Aorta (tissue), 5 donors: ENCODE results near the gene BCDIN3D. TPM values are rescaled to one million over a fixed set of nuclear protein-coding genes. Genes with fewer than 3 reads are reported as not detected.

Experiments used
- ATAC-seq: fragments of 200-7000 bp; cut with Tn5 transposase; one replicate; pipeline ENCODE4 v1.9.1; 2022; ENCODE audit warnings: moderate library complexity; ENCODE audit not compliant: low FRiP score
- DNase-seq, 2 donors: peaks; one replicate each; pipeline ENCODE4 v3.0.0-alpha.2; 2020
- H3K27ac ChIP-seq, 2 donors: one replicate each; pipeline ENCODE4 v1.5.1; 2013; ENCODE audit warnings: low read length in 2 of 2, mild to moderate bottlenecking in 2 of 2, moderate library complexity in 2 of 2, control low read depth in 1 of 2, inconsistent platforms in 1 of 2, low read depth in 1 of 2
- H3K27me3 ChIP-seq, 2 donors: one replicate each; pipeline ENCODE4 v1.6.1; 2013; ENCODE audit warnings: control low read depth in 1 of 2, low read length in 1 of 2, mild to moderate bottlenecking in 1 of 2, moderate library complexity in 1 of 2; ENCODE audit not compliant: insufficient read depth in 2 of 2, control insufficient read depth in 1 of 2
- H3K36me3 ChIP-seq, 2 donors: one replicate each; pipeline ENCODE4 v1.6.1; 2013; ENCODE audit warnings: control low read depth in 1 of 2, low read length in 1 of 2, mild to moderate bottlenecking in 1 of 2; ENCODE audit not compliant: insufficient read depth in 2 of 2, control insufficient read depth in 1 of 2
- H3K4me1 ChIP-seq, 2 donors: one replicate each; pipeline ENCODE4 v1.6.1; 2013; ENCODE audit warnings: low read length in 2 of 2, control low read depth in 1 of 2, mild to moderate bottlenecking in 1 of 2, moderate library complexity in 1 of 2; ENCODE audit not compliant: insufficient read depth in 2 of 2, control insufficient read depth in 1 of 2
- H3K4me3 ChIP-seq, 2 donors: one replicate each; pipeline ENCODE4 v1.5.1; 2013; ENCODE audit warnings: low read length in 2 of 2, control low read depth in 1 of 2, mild to moderate bottlenecking in 1 of 2
- H3K9me3 ChIP-seq: one replicate; pipeline ENCODE4 v1.6.1; 2013; ENCODE audit warnings: mild to moderate bottlenecking, low read length; ENCODE audit not compliant: control insufficient read depth
- WGBS, 2 donors: extraction: QIAGEN DNeasy Blood & Tissue Kit; methylation state at CpG; one replicate each; pipeline ENCODE4 v1.1.7; 2013; 5-methylcytosine and 5-hydroxymethylcytosine counted together
- intact Hi-C, 2 donors: fragments of 100-400 bp; cut with DNase I; formaldehyde crosslinking; loops; one replicate each; pipeline versions ENCODE4 v1.14.2 to v1.15.0; 2022
- polyA plus RNA-seq, 2 donors: library from polyadenylated mRNA; stranded (reverse); fragments of 200-250 nt; gene quantifications; one replicate each; pipeline ENCODE4 v1.2.3, GENCODE V29; 2013
- total RNA-seq, 2 donors: library from RNA; stranded (reverse); fragmentation: NEBNext Ultra II Directional; extraction: Animal tissue kit (Norgen Biotek cat#: 25700); gene quantifications; one replicate each; pipeline ENCODE4 v1.2.1, GENCODE V29; 2021
- donor health status: healthy with polysubstance abuse.
- donor health status: Bipolar disorder and iron deficiency.
- donor health status: DM: no; HTN: no; CAD: no.
- donor health status: DM: no; HTN: no; CAD: no.
- donor health status: DM: yes; HTN: yes; CAD: no.

The BCDIN3D gene
- total and polyA plus RNA-seq, 4 donors, result 1.5 to 5.0 (median 2.5) TPM

GRCh38 chr12:49854976-49855375 is 12.1 kb upstream of the BCDIN3D start:
- Histone ChIP-seq H3K9me3 (no peaks in the 10 kb centered on the region), H3K4me1 (no peaks in the 10 kb centered on the region), H3K27me3 (peaks cover 0 to 3% of the 10 kb centered on the region in 2 donors), H3K36me3 (no peaks in the 10 kb centered on the region), H3K4me3 (no peak overlapping the region), H3K27ac (no peak overlapping the region)
- no peak for DNase-seq
- WGBS, 2 donors, result 84 to 86% methylated on average over 4 of the region's 4 CpGs
- no peak for ATAC-seq
- intact Hi-C loops, result no loop called here

GRCh38 chr12:49853671-49854070 is 10.8 kb upstream of the BCDIN3D start:
- intact Hi-C loops, result no loop called here
- H3K36me3 ChIP-seq, result no peaks in the 10 kb centered on the region
- no peaks in the 10 kb centered on the region for H3K9me3 ChIP-seq
- no peak for DNase-seq
- H3K4me3 ChIP-seq, result no peak overlapping the region
- no peak for ATAC-seq
- 56 to 67% methylated on average over 2 of the region's 2 CpGs for WGBS, 2 donors
- H3K27ac ChIP-seq, result no peak overlapping the region
- peaks cover 0 to 3% of the 10 kb centered on the region in 2 donors for H3K27me3 ChIP-seq
- H3K4me1 ChIP-seq, result no peaks in the 10 kb centered on the region

- H3K4me1 ChIP-seq, result no peaks in the 10 kb centered on the region
- H3K36me3 ChIP-seq, result no peaks in the 10 kb centered on the region
- H3K9me3 ChIP-seq, result no peaks in the 10 kb centered on the region
- no peaks in the 10 kb centered on the region for H3K27me3 ChIP-seq
- H3K27ac ChIP-seq, result no peak overlapping the region
- 56 to 68% methylated on average over 2 of the region's 2 CpGs for WGBS, 2 donors
- ATAC-seq, result no peak
- no peak overlapping the region for H3K4me3 ChIP-seq
- no peak for DNase-seq
- intact Hi-C loops, result no loop called here
Measured at GRCh38 chr12:49847161-49847560, 4.3 kb upstream of the BCDIN3D start.

- Histone ChIP-seq H3K36me3 (no peaks in the 10 kb centered on the region), H3K27me3 (no peaks in the 10 kb centered on the region), H3K27ac (no peak overlapping the region), H3K4me3 (no peak overlapping the region), H3K4me1 (no peaks in the 10 kb centered on the region), H3K9me3 (no peaks in the 10 kb centered on the region)
- intact Hi-C loops, result no loop called here
- ATAC-seq (no peak), DNase-seq (no peak)
- 84 to 87% methylated on average over 2 of the region's 2 CpGs for WGBS, 2 donors
Measured at GRCh38 chr12:49846032-49846431, 3.1 kb upstream of the BCDIN3D start.

GRCh38 chr12:49843876-49844437 is 1.1 kb upstream of the BCDIN3D start:
- Histone ChIP-seq H3K27me3 (no peaks in the 10 kb centered on the region), H3K9me3 (no peaks in the 10 kb centered on the region), H3K36me3 (no peaks in the 10 kb centered on the region), H3K27ac (no peak overlapping the region), H3K4me1 (no peaks in the 10 kb centered on the region), H3K4me3 (no peak overlapping the region)
- intact Hi-C loops, result no loop called here
- WGBS, 2 donors, result 90 to 91% methylated on average over 4 of the region's 4 CpGs
- ATAC-seq (no peak), DNase-seq (no peak)

GRCh38 chr12:49843411-49843810 is 505 bp upstream of the BCDIN3D start:
- no peaks in the 10 kb centered on the region for H3K4me1 ChIP-seq
- whole genome bisulfite sequencing, 2 donors, result 85 to 86% methylated on average over 7 of the region's 7 CpGs
- H3K9me3 ChIP-seq, result no peaks in the 10 kb centered on the region
- ATAC-seq (no peak), DNase-seq (no peak)
- H3K27ac ChIP-seq, result peak overlapping the region in 1 of 2 donors; percentile 58
- no peak overlapping the region for H3K4me3 ChIP-seq
- H3K36me3 ChIP-seq, result no peaks in the 10 kb centered on the region
- intact Hi-C loops, result no loop called here
- H3K27me3 ChIP-seq, result no peaks in the 10 kb centered on the region

- no peaks in the 10 kb centered on the region for H3K27me3 ChIP-seq
- no peak overlapping the region for H3K4me3 ChIP-seq
- 41 to 43% methylated on average over 3 of the region's 3 CpGs for WGBS, 2 donors
- DNase-seq (no peak), ATAC-seq (no peak)
- H3K36me3 ChIP-seq, result no peaks in the 10 kb centered on the region
- intact Hi-C loops, result loop anchor here in 1 of 2 donors (2.0 kb wide), 1 partner anchor 62 kb away; no protein-coding TSS in a partner anchor
- no peaks in the 10 kb centered on the region for H3K9me3 ChIP-seq
- H3K27ac ChIP-seq, result no peak overlapping the region
- no peaks in the 10 kb centered on the region for H3K4me1 ChIP-seq
Measured at GRCh38 chr12:49838973-49839633, 3.8 kb downstream of the BCDIN3D start.

GRCh38 chr12:49832836-49833421 is 10.0 kb downstream of the BCDIN3D start:
- no peak overlapping the region for H3K4me3 ChIP-seq
- 79 to 81% methylated on average over 5 of the region's 5 CpGs for WGBS, 2 donors
- DNase-seq (no peak), ATAC-seq (no peak)
- intact Hi-C loops, result no loop called here
- H3K36me3 ChIP-seq, result no peaks in the 10 kb centered on the region
- H3K27me3 ChIP-seq, result no peaks in the 10 kb centered on the region
- no peaks in the 10 kb centered on the region for H3K4me1 ChIP-seq
- no peak overlapping the region for H3K27ac ChIP-seq
- H3K9me3 ChIP-seq, result no peaks in the 10 kb centered on the region

GRCh38 chr12:49831717-49832116 is 11.2 kb downstream of the BCDIN3D start:
- Histone ChIP-seq H3K27ac (no peak overlapping the region), H3K9me3 (no peaks in the 10 kb centered on the region), H3K27me3 (no peaks in the 10 kb centered on the region), H3K4me3 (no peak overlapping the region), H3K36me3 (no peaks in the 10 kb centered on the region), H3K4me1 (no peaks in the 10 kb centered on the region)
- intact Hi-C loops, result no loop called here
- DNase-seq, result no peak
- WGBS, 2 donors, result 95 to 98% methylated on average over 2 of the region's 2 CpGs
- no peak for ATAC-seq
